Heart left ventricle (tissue), 16 donors: ENCODE results near the gene KLHL29. TPM values are rescaled to one million over a fixed set of nuclear protein-coding genes. Genes with fewer than 3 reads are reported as not detected.

Source experiments
- ATAC-seq, 4 donors: fragments of 200-7000 bp; cut with Tn5 transposase; one replicate each; pipeline ENCODE4 v1.9.1; 2020 to 2022; ENCODE audit warnings: moderate library complexity in 4 of 4, mild to moderate bottlenecking in 3 of 4, moderate number of reproducible peaks in 1 of 4
- DNase-seq, 5 donors: peaks; one replicate each; pipeline ENCODE4 v3.0.0-alpha.2; 2020
- H3K27ac ChIP-seq, 12 donors: fragments of 200-600 bp; sonication (generic) in 4 of 12; one replicate each; pipeline versions ENCODE4 v1.5.0 to v1.8.0; 2016 to 2022; ENCODE audit warnings: mild to moderate bottlenecking in 2 of 12
- H3K27me3 ChIP-seq, 9 donors: fragments of 200-600 bp; sonication (generic) in 2 of 9; one replicate each; pipeline versions ENCODE4 v1.5.1 to v1.8.0; 2016 to 2022; ENCODE audit warnings: mild to moderate bottlenecking in 3 of 9
- H3K36me3 ChIP-seq, 9 donors: fragments of 200-600 bp; sonication (generic) in 2 of 9; one replicate each; pipeline versions ENCODE4 v1.5.0 to v1.8.0; 2018 to 2022; ENCODE audit warnings: mild to moderate bottlenecking in 2 of 9
- H3K4me1 ChIP-seq, 12 donors: fragments of 200-600 bp; sonication (generic) in 4 of 12; one replicate each; pipeline versions ENCODE4 v1.5.0 to v1.8.0; 2016 to 2022; ENCODE audit warnings: mild to moderate bottlenecking in 3 of 12
- H3K4me3 ChIP-seq, 12 donors: fragments of 200-600 bp; sonication (generic) in 4 of 12; one replicate each; pipeline versions ENCODE4 v1.5.0 to v1.8.0; 2017 to 2022; ENCODE audit warnings: mild to moderate bottlenecking in 9 of 12, moderate library complexity in 4 of 12
- H3K9me3 ChIP-seq, 12 donors: fragments of 200-600 bp; sonication (generic) in 4 of 12; one replicate each; pipeline versions ENCODE4 v1.5.0 to v1.8.0; 2016 to 2022; ENCODE audit warnings: mild to moderate bottlenecking in 1 of 12
- POLR2A ChIP-seq, 2 donors: fragments of 450-650 bp; IDR thresholded peaks; one replicate each; pipeline ENCODE4 v1.6.1; 2017; ENCODE audit warnings: antibody characterized with exemption in 2 of 2, mild to moderate bottlenecking in 2 of 2, moderate library complexity in 2 of 2
- WGBS, 4 donors: extraction: QIAGEN DNeasy Blood & Tissue Kit in 2 of 4; methylation state at CpG; one replicate each; pipeline versions ENCODE4 v1.1.5 to v1.1.7; 2013 to 2018; 5-methylcytosine and 5-hydroxymethylcytosine counted together
- intact Hi-C, 10 donors: fragments of 100-400 bp; cut with DNase I; formaldehyde crosslinking; loops; one replicate each; pipeline versions ENCODE4 v1.11.1 to v1.14.2; 2022
- polyA plus RNA-seq, 2 donors: library from polyadenylated mRNA; stranded (reverse); fragments of 200-250 nt; gene quantifications; one replicate each; pipeline ENCODE4 v1.2.3, GENCODE V29; 2013
- total RNA-seq, 9 donors: library from RNA; depleted of rRNA in 2 of 9; stranded (reverse); fragments of >200 nt in 2 of 9; fragmentation: NEBNext Ultra II Directional in 3 of 9; extraction: Animal tissue kit (Norgen Biotek cat#: 25700) in 3 of 9; gene quantifications; one replicate each; pipeline versions ENCODE4 v1.1.0 to v1.2.4, GENCODE V29; 2016 to 2023
- TF ChIP-seq, protein P1 (sequence below), 12 donors: fragments of 200-600 bp; sonication (generic) in 4 of 12; IDR thresholded peaks; one replicate each; pipeline versions ENCODE4 v1.5.0 to v1.8.0; 2018 to 2022; ENCODE audit warnings: antibody characterized with exemption in 12 of 12, mild to moderate bottlenecking in 5 of 12
- donor health status: ischemic (EF 13 %, LVEDD 7.1; RV severe dilation, severe dysfunction).
- donor health status: healthy with polysubstance abuse.
- donor health status: DM: no; HTN: yes; CAD: no.
- donor health status: DM: no; HTN: no; CAD: no.
- donor health status: ischemic (EF 25% LVEDD 6.9; RV normal size, moderate dysfunction).
- donor health status: ischemic (EF 25% LVEDD 5.7; RV mildly dilated, moderate dysfunction).
- donor health status: healthy.
- donor health status: DM: yes; HTN: yes; CAD: no.
- donor health status: ischemic (EF 35%, LVEDD 5.7; RV mildly dilated, moderate dysfunction).
- donor health status: nonischemic (EF 11% LVEDD 7.7; RV severe dilation, severe dysfunction).
- donor health status: DM: yes; HTN: yes; CAD: no.
- donor health status: PGD.
- donor health status: ischemic (EF 29% LVEDD 5.4; RV normal size, mild dysfunction).
- donor health status: nonischemic (EF 23%, LVEDD 6.1; RV moderate dilation, normal function).

Gene KLHL29
- total and polyA plus RNA-seq, 11 donors: 0.74 to 2.7 (median 1.1) TPM

DNA sequence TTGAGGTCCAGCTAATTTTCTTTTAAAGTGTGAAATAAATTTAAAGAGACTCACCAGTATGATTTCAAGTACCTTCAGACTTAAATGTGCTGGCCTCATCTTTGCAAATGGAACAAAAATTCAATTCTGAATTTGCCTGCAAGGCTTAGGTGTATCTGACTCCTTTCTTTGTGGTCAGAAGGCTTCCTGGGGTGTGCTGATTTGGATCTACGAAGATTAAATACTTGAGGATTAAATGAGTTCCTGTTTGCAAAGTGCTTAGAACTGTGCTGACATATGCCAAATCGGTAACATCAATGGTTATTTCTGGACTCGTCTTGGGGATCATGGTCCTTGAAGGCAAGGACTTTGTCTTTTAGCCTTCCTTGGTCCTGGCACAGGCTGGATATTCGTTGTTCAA lies 9.7 kb downstream of the KLHL29 start:
- no peaks in the 10 kb centered on the region for H3K9me3 ChIP-seq
- no peak overlapping the region for H3K4me3 ChIP-seq
- H3K36me3 ChIP-seq: no peaks in the 10 kb centered on the region
- WGBS, 4 donors: 57 to 83% (median 71%) methylated on average over 4 of the region's 4 CpGs
- no peak for DNase-seq
- H3K4me1 ChIP-seq: no peaks in the 10 kb centered on the region
- ATAC-seq: no peak
- intact Hi-C loops: no loop called here
- TF ChIP-seq POLR2A (IDR thresholded peaks at IDR 0.05): no peak
- TF ChIP-seq, protein P1, sequence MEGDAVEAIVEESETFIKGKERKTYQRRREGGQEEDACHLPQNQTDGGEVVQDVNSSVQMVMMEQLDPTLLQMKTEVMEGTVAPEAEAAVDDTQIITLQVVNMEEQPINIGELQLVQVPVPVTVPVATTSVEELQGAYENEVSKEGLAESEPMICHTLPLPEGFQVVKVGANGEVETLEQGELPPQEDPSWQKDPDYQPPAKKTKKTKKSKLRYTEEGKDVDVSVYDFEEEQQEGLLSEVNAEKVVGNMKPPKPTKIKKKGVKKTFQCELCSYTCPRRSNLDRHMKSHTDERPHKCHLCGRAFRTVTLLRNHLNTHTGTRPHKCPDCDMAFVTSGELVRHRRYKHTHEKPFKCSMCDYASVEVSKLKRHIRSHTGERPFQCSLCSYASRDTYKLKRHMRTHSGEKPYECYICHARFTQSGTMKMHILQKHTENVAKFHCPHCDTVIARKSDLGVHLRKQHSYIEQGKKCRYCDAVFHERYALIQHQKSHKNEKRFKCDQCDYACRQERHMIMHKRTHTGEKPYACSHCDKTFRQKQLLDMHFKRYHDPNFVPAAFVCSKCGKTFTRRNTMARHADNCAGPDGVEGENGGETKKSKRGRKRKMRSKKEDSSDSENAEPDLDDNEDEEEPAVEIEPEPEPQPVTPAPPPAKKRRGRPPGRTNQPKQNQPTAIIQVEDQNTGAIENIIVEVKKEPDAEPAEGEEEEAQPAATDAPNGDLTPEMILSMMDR (IDR thresholded peaks at IDR 0.05): no peak
- H3K27me3 ChIP-seq: peaks cover 0 to 28% (median 5%) of the 10 kb centered on the region in 9 donors
- H3K27ac ChIP-seq: no peak overlapping the region

DNA sequence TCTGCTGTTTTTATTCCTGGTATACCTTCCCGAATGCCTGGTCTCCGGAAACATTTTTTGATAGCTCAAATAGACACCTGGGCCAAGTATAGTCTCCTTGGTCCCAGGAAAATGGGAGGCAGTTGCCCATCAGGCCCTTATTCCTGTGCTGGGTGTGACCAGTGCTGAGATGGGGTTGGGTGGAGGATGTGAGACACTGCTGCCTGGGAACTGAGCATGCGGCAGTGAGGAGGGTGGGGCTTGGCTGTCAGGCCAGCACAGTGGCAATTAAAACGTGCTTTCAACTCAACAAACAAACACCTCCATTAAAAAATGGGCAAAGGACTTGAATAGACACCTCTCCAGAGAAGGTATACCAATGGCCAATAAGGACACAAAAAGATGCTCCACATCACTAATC lies 12.5 kb downstream of the KLHL29 start:
- H3K27ac ChIP-seq: no peak overlapping the region
- 74 to 79% (median 75%) methylated on average over 4 of the region's 4 CpGs for WGBS, 4 donors

DNA sequence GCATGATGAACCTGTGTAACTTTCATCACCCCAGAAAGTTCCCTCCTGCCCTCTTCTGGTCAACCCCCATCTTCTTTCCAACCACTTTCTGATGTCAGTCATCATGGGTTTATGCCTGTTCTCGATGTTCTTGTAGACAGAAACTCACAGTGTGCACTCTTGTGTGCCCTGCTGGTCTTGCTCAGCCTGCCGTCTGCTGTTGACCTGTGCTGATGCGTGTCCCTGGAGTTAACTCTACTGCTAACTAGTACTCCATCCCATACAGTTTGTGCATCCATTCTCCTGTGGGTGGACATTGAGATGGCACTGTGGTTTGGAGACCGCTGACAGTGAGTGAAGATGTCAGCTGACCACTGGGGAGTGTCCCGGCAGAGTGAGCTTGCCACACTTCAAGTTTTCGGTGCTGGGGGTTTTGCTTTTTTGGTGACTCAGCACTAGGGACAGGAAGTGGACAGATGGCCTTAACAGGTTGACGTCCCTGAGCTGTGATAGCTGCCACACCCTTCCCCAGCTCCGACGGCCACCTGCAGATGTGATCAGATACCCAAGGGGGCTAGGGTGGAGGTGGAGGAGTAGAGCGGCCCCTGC lies 14.8 kb downstream of the KLHL29 start:
- intact Hi-C loops: no loop called here

More for the DNA sequence above, 12.5 kb downstream of the KLHL29 start:
- ATAC-seq: no peak
- Histone ChIP-seq H3K27me3 (peaks cover 0 to 11% (median 0%) of the 10 kb centered on the region in 9 donors), H3K4me3 (no peak overlapping the region), H3K36me3 (no peaks in the 10 kb centered on the region), H3K4me1 (no peaks in the 10 kb centered on the region), H3K9me3 (no peaks in the 10 kb centered on the region)
- DNase-seq: no peak
- no peak for TF ChIP-seq POLR2A (IDR thresholded peaks at IDR 0.05)
- TF ChIP-seq, protein P1 (IDR thresholded peaks at IDR 0.05): no peak
- intact Hi-C loops: no loop called here

DNA sequence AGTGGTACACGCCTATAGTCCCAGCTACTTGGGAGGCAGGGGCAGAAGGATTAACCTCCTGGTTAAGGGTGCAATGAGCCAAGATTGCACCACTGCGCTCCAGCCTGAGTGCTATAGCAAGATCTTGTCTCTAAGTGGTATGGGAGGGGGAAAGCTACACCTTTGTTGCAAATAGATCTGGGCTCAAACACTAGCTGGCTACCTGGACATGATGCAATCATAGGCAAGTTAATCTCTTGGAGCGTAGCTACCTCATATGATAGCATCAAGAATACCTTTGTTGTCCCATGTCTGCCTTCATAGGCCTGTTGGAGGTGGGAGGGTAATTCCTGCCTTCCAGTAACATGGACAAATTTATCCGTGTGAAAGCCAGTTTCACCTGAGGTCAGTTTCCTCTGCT lies 15.7 kb downstream of the KLHL29 start:
- peaks cover 0 to 14% (median 8%) of the 10 kb centered on the region in 12 donors for H3K4me1 ChIP-seq
- H3K27me3 ChIP-seq: no peaks in the 10 kb centered on the region
- WGBS, 4 donors: 88 to 96% (median 93%) methylated on average over 4 of the region's 4 CpGs
- no peaks in the 10 kb centered on the region for H3K36me3 ChIP-seq
- TF ChIP-seq POLR2A (IDR thresholded peaks at IDR 0.05): no peak
- TF ChIP-seq, protein P1 (IDR thresholded peaks at IDR 0.05): no peak
- ATAC-seq (no peak), DNase-seq (no peak)
- no peaks in the 10 kb centered on the region for H3K9me3 ChIP-seq
- H3K4me3 ChIP-seq: no peak overlapping the region
- intact Hi-C loops: no loop called here
- H3K27ac ChIP-seq: no peak overlapping the region

More for the DNA sequence above, 14.8 kb downstream of the KLHL29 start:
- TF ChIP-seq, protein P1 (IDR thresholded peaks at IDR 0.05): no peak
- TF ChIP-seq POLR2A (IDR thresholded peaks at IDR 0.05): no peak
- Histone ChIP-seq H3K27ac (no peak overlapping the region), H3K27me3 (no peaks in the 10 kb centered on the region), H3K9me3 (no peaks in the 10 kb centered on the region), H3K4me1 (peaks cover 0 to 12% (median 8%) of the 10 kb centered on the region in 12 donors), H3K36me3 (no peaks in the 10 kb centered on the region), H3K4me3 (no peak overlapping the region)
- WGBS, 4 donors: 75 to 80% (median 79%) methylated on average over 9 to 10 of the region's 10 CpGs
- no peak for ATAC-seq
- no peak for DNase-seq
